ENCODE data around the gene JARID2.

Gene JARID2

DNA sequence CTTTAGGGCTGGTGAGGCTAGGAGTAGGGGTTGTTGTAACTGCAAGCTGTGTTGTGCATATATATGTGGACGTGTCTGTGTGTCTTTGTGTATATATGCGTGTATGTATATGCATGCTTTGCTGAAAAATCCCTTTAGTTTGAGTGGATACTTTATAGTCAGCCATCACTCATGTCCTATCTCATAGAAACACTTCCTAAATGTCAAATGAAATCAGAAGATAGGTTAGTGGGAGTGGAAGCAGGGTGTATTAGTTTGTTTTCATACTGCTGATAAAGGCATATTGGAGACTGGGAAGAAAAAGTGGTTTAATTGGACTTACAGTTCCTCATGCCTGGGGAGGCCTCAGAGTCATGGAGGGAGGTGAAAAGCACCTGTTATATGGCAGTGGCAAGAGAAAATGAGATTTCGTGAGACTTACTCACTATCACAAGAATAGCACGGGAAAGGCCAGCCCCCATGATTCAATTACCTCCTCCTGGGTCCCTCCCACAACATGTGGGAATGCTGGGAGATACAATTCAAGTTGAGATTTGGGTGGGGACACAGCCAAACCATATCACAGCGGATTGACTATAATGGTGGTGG, 131.1 kb downstream of the JARID2 start:
- no peak for DNase-seq (ENCODE audit: low read depth)

DNA sequence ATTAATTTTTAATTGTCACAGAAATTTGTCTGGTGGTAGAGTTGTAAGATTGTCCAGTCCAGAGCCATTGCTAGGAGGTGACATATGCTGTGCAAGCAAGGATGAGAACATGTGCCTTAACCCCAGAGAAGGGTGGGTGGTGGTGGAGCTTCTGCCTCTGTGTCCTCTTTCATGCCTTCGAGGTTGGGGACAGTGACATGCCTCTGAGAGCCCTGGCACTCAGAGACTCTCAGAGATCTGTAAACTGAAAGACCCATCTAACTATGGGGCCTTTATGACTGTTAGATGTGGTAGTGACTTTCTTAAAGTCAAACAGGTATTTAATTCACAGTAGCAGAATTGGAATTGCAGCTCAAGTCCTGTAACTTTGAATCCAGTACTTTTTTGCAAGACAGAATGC, 132.4 kb downstream of the JARID2 start:
- no peak for DNase-seq (ENCODE audit: low read depth)

DNA sequence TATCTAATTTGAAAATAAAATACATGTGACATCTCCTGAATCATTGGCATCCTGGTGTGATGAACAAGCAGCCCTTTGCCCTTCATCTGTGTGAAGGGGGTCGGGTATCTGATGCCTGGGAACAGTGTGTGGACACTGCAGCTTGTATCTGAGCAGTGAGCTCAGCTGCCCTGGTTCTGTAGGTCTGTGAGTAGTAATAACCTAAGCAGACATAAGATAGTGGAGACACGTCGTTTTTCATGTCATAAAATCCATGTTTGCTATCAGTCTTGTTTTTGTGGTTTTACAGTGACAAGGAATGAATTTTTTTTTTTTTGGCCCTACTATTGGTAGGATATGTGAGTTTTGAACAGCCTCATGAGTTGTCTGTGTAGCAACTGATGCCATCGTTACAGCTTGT, 133.0 kb downstream of the JARID2 start:
- peak; percentile 35 for DNase-seq (ENCODE audit: low read depth)

- DNase-seq (ENCODE audit: low read depth): no peak
Measured at GRCh38 chr6:15380351-15380750, 134.5 kb downstream of the JARID2 start.

DNA sequence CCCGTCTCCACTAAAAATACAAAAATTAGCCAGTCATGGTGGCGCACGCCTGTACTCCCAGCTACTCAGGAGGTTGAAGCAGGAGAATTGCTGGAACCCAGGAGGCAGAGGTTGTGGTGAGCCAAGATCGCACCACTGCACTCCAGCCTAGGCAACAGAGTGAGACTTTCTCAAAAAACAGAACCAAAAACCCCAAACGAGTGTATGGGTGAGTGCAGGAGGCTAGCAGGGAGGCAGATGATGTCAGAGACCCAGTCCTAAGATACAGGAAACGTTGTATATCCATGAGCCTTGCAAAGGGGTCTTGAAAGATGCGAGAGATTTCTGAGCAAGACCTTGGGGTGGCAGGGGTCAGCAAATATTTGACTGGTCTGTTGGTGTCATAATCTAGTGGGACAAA, 136.2 kb downstream of the JARID2 start:
- DNase-seq (ENCODE audit: low read depth): no peak

GRCh38 chr6:15382712-15383111, 136.8 kb downstream of the JARID2 start:
- DNase-seq (ENCODE audit: low read depth): no peak

DNA sequence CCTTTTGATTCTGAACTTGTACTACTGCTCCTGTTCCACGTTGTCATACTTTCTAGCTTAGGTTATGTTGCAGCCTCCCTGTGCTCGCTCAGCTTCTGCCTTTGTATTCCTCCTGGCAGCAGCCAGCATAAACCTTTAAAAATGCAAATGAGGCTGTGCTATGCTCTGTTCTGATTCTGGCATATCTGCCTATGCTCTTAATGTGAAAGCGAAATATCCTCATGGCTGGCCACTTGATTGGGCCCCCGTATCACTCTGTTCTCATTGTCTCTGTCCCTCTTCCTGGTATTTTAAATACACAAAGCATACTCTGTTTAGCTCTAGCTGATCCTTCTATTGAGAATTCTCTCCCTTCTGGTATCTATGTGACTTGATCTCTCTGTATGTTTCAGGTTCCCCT, 139.0 kb downstream of the JARID2 start:
- no peak for DNase-seq (ENCODE audit: low read depth)

- no peak for DNase-seq (ENCODE audit: low read depth)
Measured at GRCh38 chr6:15385521-15385920, 139.7 kb downstream of the JARID2 start.

- DNase-seq (ENCODE audit: low read depth): no peak
Measured at GRCh38 chr6:15386110-15386755, 140.4 kb downstream of the JARID2 start.

DNA sequence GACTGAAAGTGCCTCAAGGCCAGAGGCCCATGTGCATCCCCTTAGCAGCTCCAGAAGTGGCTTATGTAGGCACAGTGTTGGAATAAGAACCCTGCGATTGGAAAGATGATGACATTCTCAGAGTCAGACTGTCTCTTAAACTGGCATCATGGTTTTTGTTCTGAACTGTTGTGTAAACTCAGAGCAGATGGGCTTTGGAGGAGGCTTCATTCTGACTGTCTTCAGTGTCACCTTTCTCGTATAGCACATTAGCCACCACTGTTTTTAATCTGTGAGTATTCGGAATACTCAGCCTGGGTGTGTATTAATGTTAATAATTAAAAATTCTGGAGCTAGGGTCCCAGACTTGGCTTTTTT, 140.9 kb downstream of the JARID2 start:
- no peak for DNase-seq (ENCODE audit: low read depth)

DNA sequence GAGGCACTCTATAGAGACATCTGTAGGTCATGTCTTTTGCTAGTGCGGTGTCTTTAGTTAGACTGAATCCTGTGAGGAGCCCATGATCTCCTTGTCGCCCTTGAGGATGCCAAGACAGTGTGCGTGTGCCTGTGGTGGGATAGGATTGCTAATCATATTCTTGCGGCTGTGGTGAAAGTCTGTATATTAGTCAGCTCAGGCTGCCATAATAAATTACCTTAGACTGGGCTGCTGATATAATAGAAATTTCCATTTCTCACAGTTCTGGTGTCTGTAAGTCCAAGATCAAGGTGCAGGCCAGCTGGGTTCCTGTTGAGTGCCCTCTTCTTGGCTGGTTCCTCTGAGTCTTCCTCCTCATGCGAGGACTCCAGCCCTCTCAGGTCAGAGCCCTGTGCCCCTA, 141.2 kb downstream of the JARID2 start:
- DNase-seq (ENCODE audit: low read depth): peak; percentile 76

DNA sequence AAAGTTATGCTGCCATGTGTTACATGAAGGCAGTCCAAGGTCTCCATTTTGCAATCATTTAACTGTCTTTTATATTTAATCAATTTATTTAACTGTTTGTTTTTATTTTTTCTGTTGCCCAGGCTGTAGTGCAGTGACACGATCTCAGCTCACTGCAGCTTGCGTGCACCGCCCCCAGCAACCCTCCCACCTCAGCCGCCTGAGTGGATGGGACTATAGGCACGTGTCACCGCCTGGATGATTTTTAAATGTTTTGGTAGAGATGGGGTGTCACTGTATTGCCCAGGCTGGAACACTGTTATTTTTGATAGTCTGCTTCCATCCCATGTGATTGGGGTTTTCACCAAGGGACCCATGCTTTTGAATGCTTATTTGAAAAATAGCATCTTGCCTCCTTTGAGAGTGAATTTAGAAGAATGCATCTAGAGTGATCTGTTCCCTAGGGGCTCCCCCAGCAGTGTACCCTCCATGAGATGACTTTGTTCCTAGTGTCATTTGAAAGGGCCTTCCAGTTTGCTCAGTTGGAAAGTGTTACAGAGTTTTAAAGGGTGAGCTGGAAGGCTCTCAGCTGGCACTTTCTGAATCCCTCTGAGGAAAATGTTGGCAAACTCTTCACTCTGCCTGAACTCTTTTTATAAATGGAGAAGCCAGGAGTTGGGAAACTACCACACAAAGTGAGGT, 143.4 kb downstream of the JARID2 start:
- no peak for DNase-seq (ENCODE audit: low read depth)

- DNase-seq (ENCODE audit: low read depth): peak; percentile 38
Measured at GRCh38 chr6:15389765-15390723, 144.2 kb downstream of the JARID2 start.

DNA sequence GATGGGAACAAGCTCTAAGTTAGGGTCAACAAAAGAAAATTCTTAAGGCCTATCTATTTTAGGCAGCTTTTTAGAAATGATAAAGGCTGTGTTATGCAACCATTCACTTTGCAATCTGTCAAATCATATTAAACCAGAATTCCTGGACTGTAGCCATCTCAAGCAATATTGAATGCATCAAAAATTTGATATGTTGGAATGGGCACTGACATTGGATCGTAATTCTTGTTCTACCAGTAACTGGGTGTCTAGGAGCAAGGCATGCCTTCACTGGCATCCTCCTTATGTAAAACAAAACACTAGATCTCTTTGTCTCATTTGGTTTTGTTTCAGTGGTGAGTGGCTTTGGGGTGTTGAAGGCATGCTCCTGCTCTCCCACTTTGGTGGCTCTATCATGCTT, 145.6 kb downstream of the JARID2 start:
- DNase-seq (ENCODE audit: low read depth): no peak

GRCh38 chr6:15392182-15392581, 146.3 kb downstream of the JARID2 start:
- no peak for DNase-seq (ENCODE audit: low read depth)

DNA sequence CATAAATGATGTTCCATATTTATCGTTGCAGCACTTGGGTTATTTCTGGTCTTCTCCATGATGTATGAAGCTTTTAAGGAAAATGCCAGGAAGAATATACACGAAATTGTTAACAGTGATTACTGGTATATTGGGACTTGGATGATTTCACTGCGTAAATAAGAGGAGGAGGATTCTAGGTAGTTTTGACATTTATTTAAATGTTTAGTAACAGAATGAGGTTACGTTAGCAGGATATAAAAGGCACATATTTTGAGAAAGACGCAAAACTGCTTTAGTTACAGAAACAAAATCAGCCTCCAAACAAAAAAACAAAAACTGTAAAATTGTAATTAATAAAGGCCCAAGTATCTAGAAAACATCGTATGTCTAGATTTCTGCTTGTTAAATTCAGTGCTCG, 147.7 kb downstream of the JARID2 start:
- DNase-seq (ENCODE audit: low read depth): no peak

- DNase-seq (ENCODE audit: low read depth): no peak
Measured at GRCh38 chr6:15395087-15395486, 149.2 kb downstream of the JARID2 start.

- DNase-seq (ENCODE audit: low read depth): no peak
Measured at GRCh38 chr6:15396808-15397207, 150.9 kb downstream of the JARID2 start.

DNA sequence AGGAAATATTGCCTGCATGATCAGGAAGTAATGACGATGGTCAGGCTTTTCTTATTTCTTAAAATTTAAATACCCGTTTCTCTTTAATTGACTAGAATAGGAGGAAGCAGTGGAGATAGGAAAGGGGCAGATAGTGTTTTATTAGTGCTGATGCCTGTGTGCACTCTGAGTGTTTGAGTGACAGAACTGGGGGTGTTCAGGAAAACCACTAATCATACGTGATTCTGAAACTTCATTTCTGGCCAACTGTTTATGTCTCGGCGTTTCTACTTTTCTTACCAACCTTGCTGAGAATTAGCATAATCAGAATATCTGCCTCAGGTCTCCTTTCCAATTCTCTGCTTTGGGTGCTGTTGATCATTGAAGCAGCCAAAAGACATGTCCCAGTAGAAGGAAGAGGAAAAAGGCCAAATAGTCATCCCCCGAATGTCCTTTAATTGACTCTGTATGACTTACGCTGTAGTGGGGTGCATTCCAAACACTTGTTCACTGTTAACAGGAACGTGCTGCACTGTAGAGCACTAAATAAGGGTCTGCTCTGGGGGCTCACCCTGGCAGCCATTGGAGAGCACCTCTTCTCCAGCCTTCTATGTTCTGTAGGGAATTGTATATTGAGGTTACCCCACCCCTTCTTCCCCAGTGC, 152.9 kb downstream of the JARID2 start:
- DNase-seq (ENCODE audit: low read depth): no peak

GRCh38 chr6:15399641-15400470, 154.0 kb downstream of the JARID2 start:
- peak; percentile 85 for DNase-seq (ENCODE audit: low read depth)

- peak; percentile 49 for DNase-seq (ENCODE audit: low read depth)
Measured at GRCh38 chr6:15400572-15401004, 154.7 kb downstream of the JARID2 start.
